GM03348 (cell line): ENCODE data around the gene EDRF1.
"Not testable (repeated sequence)": the region's sequence is repeated elsewhere in the genome, so short reads cannot be mapped to it uniquely, and the experiment has no call there.

ENCODE experiments used
- DNase-seq: peaks from one replicate; pipeline ENCODE4 v3.0.0; 2012; ENCODE audit warnings: low spot score

Gene EDRF1, protein sequence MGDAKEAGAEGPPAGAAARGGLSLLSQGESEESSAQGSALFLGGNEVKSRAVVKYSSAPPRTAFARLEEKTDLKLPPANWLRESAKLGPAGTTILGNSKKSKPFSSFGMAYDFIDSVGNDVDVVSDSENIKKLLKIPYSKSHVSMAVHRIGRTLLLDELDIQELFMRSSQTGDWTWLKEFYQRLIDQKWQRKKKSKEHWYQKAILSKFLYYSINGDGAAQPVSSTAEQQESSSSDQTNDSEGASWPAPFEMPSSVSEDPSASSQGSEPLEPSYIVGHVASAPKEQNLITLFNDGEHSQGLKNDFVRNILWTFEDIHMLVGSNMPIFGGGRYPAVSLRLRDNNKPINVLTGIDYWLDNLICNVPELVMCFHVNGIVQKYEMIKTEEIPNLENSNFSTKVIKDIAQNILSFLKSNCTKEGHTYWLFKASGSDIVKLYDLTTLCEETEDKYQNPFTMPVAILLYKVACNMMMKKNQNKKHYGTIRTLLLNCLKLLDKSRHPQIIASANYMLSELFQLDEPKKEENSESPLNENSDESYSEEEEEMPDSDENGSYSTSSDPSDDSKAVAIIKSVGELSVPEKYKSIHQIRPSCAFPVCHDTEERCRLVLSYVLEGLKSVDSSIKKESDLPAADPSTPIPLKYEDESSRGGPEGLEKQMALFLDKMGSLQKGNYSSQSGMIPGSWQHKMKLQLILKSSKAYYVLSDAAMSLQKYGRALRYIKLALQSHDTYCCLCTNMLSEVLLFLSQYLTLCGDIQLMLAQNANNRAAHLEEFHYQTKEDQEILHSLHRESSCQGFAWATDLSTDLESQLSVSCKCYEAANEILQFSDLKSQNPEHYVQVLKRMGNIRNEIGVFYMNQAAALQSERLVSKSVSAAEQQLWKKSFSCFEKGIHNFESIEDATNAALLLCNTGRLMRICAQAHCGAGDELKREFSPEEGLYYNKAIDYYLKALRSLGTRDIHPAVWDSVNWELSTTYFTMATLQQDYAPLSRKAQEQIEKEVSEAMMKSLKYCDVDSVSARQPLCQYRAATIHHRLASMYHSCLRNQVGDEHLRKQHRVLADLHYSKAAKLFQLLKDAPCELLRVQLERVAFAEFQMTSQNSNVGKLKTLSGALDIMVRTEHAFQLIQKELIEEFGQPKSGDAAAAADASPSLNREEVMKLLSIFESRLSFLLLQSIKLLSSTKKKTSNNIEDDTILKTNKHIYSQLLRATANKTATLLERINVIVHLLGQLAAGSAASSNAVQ

DNA sequence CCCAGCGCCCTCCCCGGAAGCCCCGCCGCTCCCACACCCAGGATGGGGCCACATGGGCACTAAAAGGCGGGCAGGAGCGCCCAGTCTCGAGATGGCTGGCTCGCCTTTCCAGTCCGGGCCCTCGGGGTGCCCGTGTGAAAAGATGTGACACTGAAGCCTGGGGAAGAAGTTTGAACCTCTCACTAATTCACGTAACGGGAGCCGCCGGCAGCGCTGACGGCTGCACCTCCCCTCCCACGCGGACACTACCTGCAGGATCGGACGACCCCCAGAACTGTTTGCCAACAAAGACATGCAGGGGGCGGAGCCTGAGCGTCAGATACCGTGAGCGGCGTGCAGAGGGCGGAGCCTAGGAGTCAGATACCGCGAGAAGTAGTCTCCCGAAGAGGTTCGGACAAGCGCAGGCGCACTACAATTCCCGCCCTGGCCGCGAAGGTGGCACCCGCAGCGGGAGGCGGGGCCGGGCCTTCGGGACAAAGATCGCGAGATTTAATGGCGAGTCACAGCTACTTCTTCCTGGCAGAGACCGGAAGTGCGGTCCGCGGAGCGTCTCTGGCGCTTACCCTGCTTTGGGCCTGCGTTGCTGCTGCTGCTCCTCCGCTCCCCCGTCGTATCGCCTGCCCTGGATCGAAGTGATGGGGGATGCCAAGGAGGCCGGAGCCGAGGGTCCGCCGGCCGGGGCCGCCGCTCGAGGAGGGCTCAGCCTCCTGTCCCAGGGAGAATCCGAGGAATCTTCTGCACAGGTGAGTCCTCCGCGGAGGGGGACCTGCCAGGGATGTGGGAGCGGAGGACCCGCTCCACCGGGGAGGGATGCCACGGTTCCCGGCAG lies at the start of gene EDRF1:
Gene EDRF1 (plus strand): TSS at position 537 of the 829 bp plus-strand sequence. CDS start 99 bp downstream, at position 636.
- DNase-seq = peak; percentile 99

DNA sequence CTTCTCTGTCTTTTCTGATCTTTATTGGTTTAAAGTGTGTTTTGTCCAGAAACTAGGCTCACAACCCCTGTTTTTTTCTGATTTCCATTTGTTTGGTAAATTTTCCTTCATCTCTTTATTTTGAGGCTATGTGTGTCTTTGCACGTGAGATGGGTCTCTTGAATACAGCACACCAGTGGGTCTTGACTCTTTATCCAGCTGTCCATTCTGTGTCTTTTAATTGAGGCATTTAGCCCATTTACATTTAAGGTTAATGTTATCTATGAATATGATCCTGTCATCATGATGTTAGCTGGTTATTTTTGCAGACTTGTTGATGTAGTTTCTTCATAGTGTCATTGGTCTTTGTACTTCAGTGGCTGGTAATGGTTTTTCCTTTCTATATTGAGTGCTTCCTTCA lies 46.6 kb upstream of the EDRF1 start:
- no peak for DNase-seq

DNA sequence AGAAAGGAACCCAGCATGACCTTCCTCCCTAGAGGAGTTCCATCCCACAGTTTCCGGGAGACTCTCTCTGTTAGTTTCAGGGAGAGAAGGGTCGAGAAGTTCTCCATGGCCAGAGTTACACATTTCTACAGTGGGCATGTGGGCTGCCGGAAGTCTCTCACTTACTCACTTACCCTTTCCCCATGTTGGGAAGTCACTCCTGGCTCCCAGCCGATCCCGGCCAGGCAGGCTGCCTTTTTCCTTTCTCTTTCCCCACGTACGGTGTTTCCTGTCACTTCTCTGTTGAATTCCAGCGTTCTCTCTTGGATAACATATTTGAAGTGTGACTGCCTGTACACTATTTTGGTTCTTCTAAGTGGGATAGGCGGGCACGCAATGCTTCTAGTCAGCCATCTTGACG lies 40.1 kb upstream of the EDRF1 start:
- no peak for DNase-seq

DNA sequence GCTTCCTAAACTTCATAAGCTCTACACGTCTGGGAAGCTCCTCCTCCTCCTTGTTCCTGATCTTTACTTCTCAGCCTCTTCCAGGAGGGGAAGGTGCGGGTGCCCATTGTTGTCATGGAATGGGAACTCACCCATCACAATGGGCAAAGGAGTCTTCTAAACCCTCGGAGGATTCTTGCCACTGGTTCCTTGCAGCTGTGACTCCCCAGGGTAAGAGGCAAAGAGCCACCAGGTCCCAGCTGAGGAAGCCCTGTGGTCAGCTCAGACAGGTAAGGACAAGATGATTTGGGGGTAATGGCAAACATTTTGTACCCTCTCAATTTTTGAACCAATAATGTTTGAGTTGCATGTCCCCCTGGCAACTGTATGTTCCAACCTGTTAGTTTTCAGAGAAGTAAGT lies 36.4 kb upstream of the EDRF1 start, which contains the start of gene TEX36:
Gene TEX36 (minus strand): TSS at position 101 of the 400 bp plus-strand sequence. CDS start 174 bp downstream, outside the sequence.
- no peak for DNase-seq

DNA sequence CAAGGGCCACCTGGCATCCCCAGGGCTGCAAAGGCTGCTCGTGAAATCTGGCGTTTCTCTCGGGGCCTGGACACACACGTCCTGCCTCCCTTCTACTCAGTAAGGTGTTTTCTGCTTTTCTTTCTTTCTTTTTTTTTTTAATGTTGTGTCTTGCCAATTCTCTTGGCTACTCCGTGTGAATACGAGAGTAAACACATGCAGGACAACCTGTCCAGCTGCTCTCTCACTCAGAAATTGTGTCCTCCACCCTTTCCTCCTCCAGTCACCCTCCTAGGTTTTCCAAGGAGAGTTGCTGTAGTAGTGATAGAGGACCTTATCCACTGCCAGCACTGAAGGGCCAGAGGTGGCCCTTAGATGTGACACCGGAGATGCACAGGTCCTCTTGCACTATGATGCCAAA lies 35.7 kb upstream of the EDRF1 start:
- DNase-seq = no peak

DNA sequence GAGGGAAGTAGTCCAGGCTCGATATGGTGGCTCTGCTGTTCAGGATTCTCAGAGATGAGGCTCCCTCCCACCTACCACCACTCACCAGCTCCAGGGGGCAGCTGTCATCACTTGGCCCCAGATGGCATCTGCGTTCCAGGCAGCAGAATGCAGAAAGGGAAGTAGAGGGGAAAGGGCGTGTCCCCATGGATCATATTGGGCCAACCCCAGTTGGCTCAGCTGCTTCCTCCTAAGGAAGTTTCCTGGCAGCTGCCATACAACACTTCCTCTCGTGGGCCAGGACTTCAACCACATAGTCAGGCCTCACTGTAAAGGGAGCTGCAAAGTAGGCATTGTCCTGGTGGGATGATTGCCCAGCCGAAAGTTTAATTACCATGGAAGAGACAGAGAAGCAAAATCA lies 34.9 kb upstream of the EDRF1 start:
- no peak for DNase-seq

DNA sequence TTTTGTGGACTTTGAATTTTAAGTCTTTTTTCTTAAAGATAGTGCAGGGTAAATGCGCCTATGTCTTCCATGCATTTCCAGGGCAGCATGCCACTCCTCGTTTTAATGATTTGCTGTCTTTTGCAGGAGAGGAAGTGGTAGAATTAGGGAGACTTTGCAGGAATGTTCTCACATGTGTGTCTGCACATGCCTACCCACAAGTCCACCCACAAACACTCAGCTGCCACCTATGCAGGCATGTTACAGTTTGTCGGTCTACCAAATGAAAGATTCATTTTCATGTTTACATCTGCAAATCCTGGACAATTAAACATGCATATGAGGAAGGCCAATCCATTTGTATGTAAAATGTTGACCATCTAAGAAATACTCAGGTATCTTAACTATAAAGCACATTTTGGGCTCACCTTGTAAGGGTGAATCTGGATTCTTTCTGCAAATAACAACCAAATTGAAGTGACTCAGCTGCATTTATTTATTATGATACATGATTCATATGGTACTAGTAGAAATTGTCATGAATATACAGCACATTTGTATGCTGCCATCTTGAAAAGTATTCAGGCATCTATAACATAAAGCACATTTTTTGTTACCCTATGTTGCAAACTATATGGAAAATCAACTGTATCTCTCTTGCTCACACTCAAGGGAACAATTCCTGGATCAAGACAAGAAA lies 31.9 kb upstream of the EDRF1 start:
- no peak for DNase-seq

DNA sequence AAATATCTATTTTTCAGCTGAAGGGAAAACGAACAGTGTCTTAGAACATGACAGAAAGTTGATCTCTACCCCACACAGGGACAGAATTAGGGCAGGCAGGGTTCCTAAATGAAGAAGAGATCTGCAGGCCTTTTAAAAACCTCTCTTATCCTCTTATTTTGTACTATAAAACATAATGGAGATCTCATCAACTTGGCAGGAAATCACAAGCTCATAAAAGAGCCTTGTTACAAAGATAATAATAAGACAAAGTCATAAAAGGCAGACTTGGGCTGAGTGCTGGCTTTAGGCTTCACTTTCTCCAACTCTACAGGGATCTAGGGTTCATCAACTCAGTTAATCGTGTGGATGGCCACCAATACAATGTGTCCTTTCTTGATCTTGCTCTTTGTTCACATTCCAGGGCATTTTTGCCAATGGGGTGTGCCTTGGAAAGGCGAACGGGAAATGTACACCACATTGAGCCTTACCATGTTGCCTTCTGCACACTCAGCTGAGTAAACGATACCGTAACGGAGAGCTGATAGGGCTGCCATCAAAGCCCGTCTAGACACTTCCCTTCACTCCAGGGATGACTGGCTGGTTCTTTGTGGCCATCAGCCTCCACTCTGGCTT lies 29.4 kb upstream of the EDRF1 start:
- DNase-seq = no peak

DNA sequence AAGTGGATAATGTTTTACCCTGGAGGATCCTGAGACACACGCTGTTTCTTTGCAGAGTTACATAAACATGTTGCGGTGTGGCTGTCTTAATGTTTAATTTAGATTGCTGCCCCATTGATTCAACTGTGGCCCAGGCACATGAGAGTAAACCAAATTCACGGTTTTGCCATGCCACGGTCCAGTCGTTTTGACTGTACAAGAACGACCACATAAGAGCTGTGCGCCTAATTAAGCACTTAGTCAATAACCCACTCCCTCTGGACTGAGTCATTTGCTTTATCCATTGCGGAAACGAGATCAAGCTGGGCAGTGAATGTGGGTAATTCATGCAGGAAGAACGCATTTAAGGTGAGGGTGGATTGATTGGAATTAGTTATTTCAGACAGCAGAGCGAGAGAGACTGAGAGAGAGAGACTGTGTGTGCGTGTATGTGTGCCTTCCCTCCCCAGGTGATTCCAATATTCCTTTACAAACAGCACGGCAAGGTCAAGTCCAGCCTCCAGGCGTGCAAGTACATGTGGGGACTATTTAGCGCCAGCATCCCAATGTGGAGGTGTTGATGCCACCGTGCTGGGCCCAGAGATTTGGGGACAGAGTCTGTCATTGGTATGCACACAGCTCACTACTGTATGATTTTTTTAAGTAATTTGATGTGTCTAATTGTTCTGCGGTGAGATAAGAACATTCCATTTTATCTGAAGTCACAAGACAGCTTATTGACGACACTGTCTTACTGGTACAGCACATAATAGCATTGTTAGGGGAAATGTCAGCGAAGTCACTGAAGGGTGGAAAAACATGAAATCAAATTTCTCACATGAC lies 28.1 kb upstream of the EDRF1 start:
- no peak for DNase-seq

DNA sequence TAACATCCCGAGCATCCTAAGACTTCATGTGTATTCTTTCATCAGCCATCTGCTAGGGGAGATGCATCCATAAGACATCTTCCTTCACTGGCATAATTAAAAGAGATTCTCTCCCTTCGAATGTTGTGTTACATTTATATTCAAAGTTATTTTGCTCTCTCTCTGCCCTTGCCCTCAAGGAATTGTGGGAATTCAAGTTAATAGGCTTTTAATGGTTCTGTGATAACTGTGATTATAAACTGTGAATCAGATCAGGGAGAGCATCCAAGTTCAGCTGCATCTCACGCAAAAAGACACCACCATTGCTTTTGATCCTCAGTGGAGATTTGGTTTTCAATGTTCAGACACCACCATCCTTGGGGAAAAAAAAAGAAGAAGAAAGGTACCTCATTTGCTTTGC lies 27.3 kb upstream of the EDRF1 start:
- no peak for DNase-seq

DNA sequence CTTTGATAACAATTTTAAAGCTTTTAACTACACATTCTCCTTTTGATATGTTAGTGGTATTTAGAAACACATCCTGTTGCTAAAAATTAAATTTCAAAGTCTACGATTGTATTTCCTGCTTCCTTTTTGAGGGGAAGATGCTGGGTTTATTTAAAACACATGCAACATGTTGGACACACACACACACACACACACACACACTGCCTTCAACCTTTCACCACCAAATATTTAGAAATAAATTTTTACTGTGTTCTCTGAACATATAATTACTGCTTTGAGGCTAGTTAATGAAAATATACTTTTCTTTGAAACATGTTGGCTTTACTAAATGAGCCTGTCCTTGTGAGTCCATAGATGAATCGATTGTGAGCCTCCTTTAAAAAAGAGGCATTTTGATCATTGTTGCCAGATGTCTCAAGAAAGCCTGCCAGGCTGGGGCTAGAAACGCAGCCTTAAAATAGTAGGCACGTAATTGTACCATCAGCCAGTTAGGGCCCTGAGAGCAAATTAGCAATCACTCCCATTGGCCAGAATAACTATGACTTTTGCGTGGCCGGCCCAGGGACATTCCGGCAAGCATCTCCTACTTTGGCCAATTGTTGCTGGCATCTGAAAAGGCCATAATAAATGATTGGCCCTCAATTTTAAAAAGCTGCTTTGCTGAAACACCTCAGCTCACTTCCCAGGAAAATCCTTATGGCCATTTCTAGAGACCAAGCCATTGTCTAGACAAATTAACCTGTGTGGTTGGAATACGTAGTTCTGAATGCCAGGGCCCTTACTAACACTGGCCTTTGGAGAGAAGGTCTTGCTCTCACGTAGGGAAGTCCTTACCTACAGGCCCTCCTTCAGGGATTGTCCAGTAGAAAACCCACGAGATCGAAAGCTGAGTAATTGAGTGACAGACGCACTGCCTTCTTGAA lies 26.6 kb upstream of the EDRF1 start:
- peak; percentile 66 for DNase-seq

DNA sequence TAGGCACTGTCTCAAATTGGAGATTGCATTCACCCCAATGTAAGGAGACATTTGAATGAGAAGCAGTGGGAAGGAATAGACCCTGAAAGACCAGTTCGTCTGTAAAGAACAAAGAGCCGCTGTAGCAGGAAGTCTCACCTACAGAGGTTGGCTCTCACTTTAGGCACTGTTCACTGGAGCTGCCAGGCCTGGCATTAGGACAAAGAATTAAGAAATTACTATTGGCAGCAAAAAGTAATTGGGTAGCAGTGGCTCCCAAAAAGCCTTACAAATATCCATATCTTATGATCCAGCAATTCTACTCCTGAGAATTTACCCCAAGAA lies 26.0 kb upstream of the EDRF1 start:
- no peak for DNase-seq

DNA sequence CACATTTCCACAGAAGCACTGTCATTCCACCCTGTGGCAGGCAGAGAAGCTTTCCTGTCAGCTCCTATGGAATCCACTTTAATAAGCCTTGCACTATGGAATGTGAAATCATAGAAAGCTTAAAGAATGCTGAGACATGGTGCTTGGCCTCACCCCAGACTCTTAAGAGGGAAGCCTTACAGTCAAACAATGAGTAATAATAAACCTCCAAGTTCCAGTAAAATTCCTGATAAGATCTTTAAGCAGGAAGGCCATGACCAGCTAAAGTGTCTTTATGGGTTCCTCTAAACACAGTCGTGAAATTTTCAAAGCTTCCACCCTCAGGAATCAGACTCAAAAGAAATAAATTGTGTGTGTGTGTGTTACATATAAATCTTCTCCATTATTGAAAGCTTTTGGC lies 24.6 kb upstream of the EDRF1 start:
- DNase-seq = peak; percentile 81

DNA sequence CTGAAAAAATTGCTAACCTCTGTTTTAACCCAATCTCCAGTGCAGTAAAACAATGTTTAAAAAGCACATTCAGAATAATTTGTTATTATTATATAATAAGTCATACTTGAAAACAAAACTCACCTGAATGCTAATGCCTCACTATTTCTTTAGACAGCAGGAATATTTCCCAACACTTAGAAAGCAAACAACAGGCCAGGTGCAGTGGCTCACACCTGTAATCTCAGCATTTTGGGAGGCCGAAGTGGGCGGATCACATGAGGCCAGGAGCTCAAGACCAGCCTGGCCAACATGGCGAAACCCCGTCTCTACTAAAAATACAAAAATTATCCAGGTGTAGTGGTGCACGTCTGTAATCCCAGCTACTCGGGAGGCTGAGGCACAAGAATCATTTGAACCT lies 22.6 kb upstream of the EDRF1 start:
- not testable (repeated sequence) for DNase-seq

DNA sequence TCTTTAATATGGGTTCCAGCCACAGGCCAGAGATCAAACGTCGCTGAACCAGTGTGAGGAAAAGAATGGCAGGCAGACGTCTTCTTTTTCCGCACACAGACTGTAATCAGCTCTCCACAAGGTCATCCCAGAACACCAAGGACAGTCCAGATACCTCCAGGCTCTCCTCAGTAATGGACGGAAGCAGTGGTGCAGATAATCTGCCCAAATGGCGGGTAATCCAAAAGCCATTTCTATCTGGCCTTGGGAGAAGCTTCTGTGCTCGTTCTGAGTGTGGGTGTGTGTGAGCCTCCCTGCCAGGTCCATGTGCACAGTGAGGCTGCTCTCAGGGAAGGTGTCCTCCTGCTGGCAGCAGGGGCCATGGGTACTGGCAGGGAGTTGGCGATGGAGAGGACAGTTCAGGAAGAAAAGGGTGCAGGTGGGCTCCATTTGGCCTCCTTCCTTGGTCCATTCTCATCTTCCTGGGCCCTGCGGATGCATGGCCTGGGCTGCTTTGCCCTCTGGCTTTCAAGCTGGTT lies 21.0 kb upstream of the EDRF1 start:
- DNase-seq = no peak

DNA sequence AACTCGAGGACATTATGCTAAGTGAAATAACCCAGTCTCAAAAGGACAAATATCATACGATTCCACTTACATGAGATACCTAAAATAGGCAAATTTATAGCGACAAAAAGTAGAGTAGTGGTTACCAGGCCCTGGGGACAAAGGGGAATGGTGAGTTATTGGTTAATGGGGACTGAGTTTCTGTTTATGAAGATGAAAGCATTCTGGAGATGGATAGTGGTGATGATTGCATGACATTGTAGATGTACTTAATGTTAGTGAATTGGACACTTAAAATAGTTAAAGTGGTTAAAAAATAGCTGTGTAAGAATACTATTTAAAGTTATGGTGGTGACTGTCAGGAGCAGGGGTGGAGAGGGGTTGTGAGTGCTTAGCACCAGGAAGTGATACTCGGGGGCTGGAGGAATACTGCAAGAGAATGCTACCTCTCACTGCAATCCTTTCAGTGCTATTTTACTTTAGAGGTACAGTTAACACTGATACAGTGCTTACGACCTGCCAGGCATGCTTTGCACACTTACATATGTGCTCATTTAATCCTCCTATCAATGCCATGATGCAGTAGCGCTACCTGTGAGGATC lies 19.9 kb upstream of the EDRF1 start:
- DNase-seq = no peak

DNA sequence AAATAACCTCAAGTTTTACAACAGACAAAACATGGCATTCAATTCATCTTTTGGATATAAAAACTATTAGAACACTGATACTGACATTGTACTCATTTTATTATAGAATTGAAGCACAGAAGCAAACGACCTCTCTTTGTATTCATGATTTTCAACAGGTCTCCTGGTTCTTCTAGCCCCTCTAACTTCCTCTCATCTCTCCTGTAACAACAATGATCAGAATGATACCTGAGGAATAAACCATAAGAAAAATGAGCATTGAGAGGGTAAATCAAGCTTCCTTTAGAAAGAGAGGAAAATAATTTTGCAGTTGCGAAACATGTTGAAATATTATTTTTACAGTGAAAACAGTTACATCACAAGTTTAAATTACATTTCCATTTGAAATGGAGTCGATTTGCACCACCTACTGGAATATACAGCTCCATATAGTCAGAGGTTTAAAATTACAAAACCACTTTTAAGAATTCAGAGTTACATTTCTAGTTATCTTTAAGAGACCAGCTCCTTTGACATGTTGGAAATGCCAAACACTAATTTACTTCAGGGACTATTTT lies 19.1 kb upstream of the EDRF1 start:
- DNase-seq = peak; percentile 51
